Measurements from ENCODE around the gene EFCAB11. TPM values are rescaled to one million over a fixed set of nuclear protein-coding genes. Genes with fewer than 3 reads are reported as not detected.

The EFCAB11 gene
- total and polyA plus RNA-seq, 9 of the 15 experiments (the other 6 are each of a cell fraction or from before 2014, with no cell fraction given): 13.4 to 37.9 (median 17.4) TPM

DNA sequence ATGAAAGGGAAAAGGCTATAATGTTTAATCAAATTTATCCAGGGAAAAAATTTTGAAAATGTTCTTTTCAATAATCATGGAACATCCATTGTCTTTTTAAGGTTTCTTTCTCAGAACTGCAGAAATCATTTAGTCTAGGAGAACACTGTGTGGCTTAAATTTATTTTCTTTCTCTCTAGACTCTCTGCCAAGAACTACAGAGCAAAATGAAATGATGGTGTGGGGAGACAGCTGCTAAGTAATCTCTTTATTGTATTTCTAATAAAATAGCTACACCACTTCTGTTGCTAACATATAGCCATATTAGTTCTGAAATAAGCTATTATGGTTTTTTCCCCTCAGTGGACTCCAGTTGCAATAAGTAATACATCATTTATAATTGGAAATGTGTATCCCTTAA lies 120.9 kb downstream of the EFCAB11 start (continued):
- TF ChIP-seq CBX3 (IDR thresholded peaks at IDR 0.05; ENCODE audit: borderline replicate concordance in 1 of 2, low read length in 2 of 2) (no peak), NR2C1 (IDR thresholded peaks at IDR 0.05) (no peak), NR2C1 (tag; IDR thresholded peaks at IDR 0.05) (no peak), MCM7 (IDR thresholded peaks at IDR 0.05) (no peak)

GRCh38 chr14:89833120-89833532 lies 121.4 kb downstream of the EFCAB11 start:
- FAIRE-seq (no peak), ATAC-seq (no peak), DNase-seq (ENCODE audit: extremely low read depth in 1 of 4, low spot score in 3 of 4) (no peak)
- WGBS (ENCODE audit: insufficient coverage, low coverage, missing lambda C conversion rate): 18% methylated on average over 3 of the region's 3 CpGs
- no peaks in the 10 kb centered on the region for H4K20me1 ChIP-seq (replicated peaks; ENCODE audit: control insufficient read depth, insufficient read depth, low read length)
- intact Hi-C loops (cut with micrococcal nuclease) (no loop called here), in situ Hi-C loops (cut with MboI) (no loop called here)
- no peaks in the 10 kb centered on the region for H3K79me2 ChIP-seq (ENCODE audit: control insufficient read depth, insufficient read depth, low read length)
- BruUV-seq (replicated peaks): no TSS peak
- H2AFZ ChIP-seq (ENCODE audit: low read depth, low read length): no peak overlapping the region
- no peaks in the 10 kb centered on the region for H3K27me3 ChIP-seq (ENCODE audit: control insufficient read depth in 2 of 2, insufficient read depth in 2 of 2, low read length in 2 of 2)
- no peak overlapping the region for H3K4me2 ChIP-seq (ENCODE audit: insufficient read depth, low read length)
- TF ChIP-seq C11orf30 (IDR thresholded peaks at IDR 0.05; ENCODE audit: low read depth) (peak; percentile 78), MAFG (tag; conservative IDR thresholded peaks at IDR 0.05) (peak; percentile 91), XRCC5 (IDR thresholded peaks at IDR 0.05; ENCODE audit: low read depth, low read length) (no peak), PYGO2 (tag; IDR thresholded peaks at IDR 0.05) (no peak), NFE2 (IDR thresholded peaks at IDR 0.05; ENCODE audit: low read depth) (peak; percentile 54), CBX5 (IDR thresholded peaks at IDR 0.05; ENCODE audit: borderline replicate concordance, low read depth) (no peak), MEIS2 (IDR thresholded peaks at IDR 0.05; ENCODE audit: partially characterized antibody) (peak; percentile 15), ARID1B (IDR thresholded peaks at IDR 0.05) (0 out of 2 replicates have a peak, but pooled peaks have one; percentile 14), KDM2B (CRISPR knock-in tag; IDR thresholded peaks at IDR 0.05) (no peak), ZNF316 (IDR thresholded peaks at IDR 0.05) (peak; percentile 84), MAFF (IDR thresholded peaks at IDR 0.05; ENCODE audit: low read length) (peak; percentile 71; the same call in 1 of the 2 replicates), TFE3 (CRISPR knock-in tag; IDR thresholded peaks at IDR 0.05) (peak; percentile 64)
- no peaks in the 10 kb centered on the region for H3K9me3 ChIP-seq (replicated peaks; ENCODE audit: control insufficient read depth, insufficient read depth, low read depth, low read length)
- no peaks in the 10 kb centered on the region for H3K4me1 ChIP-seq (replicated peaks in 1 of 2; ENCODE audit: control insufficient read depth in 2 of 2, insufficient read depth in 2 of 2, low read length in 2 of 2)
- H3K9me1 ChIP-seq (ENCODE audit: control insufficient read depth, insufficient read depth, low read length): no peaks in the 10 kb centered on the region
- no peak overlapping the region for H3K9ac ChIP-seq (ENCODE audit: insufficient read depth in 1 of 2, low read depth in 2 of 2, low read length in 2 of 2)
- no peak overlapping the region for H3K27ac ChIP-seq (ENCODE audit: extremely low read depth, low read depth, low read length)
- ChIA-PET CTCF (ENCODE audit: low intra/inter-chr PET ratio) (no interaction called here), POLR2A (no interaction called here)
- H3K4me3 ChIP-seq: no peak overlapping the region
- no peaks in the 10 kb centered on the region for H3K36me3 ChIP-seq (ENCODE audit: control insufficient read depth, insufficient read depth, low read length)
